BE2C (cell line): ENCODE results near the gene NEURL1.
"Not testable (repeated sequence)": the region's sequence is repeated elsewhere in the genome, so short reads cannot be mapped to it uniquely, and the experiment has no call there.

Experiments
- DNase-seq: peaks from one replicate; pipeline ENCODE4 v3.0.0-alpha.2; 2020
- H3K27me3 ChIP-seq: fragments of 250-450 bp; sonication (Bioruptor Pico); 2 replicates; pipeline ENCODE4 v1.5.1; 2020; ENCODE audit warnings: mild to moderate bottlenecking
- H3K36me3 ChIP-seq: fragments of 250-450 bp; sonication (Bioruptor Pico); 2 replicates; pipeline ENCODE4 v1.5.1; 2020; ENCODE audit warnings: mild to moderate bottlenecking
- H3K4me1 ChIP-seq: fragments of 250-450 bp; sonication (Bioruptor Pico); 2 replicates; pipeline ENCODE4 v1.5.1; 2020
- H3K4me3 ChIP-seq: 2 replicates; pipeline ENCODE4 v1.5.1; 2011; ENCODE audit warnings: low read depth, low read length
- H3K9me3 ChIP-seq: fragments of 250-450 bp; sonication (Bioruptor Pico); 2 replicates; pipeline ENCODE4 v1.5.1; 2020
- TF ChIP-seq, protein P1 (sequence below): IDR thresholded peaks from 2 replicates; pipeline ENCODE4 v1.5.1; 2012; ENCODE audit warnings: mild to moderate bottlenecking, low read depth, low read length

NEURL1 gene

GRCh38 chr10:103632247-103632642 lies 138.7 kb downstream of the NEURL1 start:
- no peaks in the 10 kb centered on the region for H3K4me1 ChIP-seq
- H3K9me3 ChIP-seq = no peaks in the 10 kb centered on the region
- TF ChIP-seq, protein P1, sequence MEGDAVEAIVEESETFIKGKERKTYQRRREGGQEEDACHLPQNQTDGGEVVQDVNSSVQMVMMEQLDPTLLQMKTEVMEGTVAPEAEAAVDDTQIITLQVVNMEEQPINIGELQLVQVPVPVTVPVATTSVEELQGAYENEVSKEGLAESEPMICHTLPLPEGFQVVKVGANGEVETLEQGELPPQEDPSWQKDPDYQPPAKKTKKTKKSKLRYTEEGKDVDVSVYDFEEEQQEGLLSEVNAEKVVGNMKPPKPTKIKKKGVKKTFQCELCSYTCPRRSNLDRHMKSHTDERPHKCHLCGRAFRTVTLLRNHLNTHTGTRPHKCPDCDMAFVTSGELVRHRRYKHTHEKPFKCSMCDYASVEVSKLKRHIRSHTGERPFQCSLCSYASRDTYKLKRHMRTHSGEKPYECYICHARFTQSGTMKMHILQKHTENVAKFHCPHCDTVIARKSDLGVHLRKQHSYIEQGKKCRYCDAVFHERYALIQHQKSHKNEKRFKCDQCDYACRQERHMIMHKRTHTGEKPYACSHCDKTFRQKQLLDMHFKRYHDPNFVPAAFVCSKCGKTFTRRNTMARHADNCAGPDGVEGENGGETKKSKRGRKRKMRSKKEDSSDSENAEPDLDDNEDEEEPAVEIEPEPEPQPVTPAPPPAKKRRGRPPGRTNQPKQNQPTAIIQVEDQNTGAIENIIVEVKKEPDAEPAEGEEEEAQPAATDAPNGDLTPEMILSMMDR = no peak
- H3K4me3 ChIP-seq = no peak overlapping the region
- H3K36me3 ChIP-seq = no peaks in the 10 kb centered on the region; the same call in 1 of the 2 replicates
- DNase-seq = no peak
- H3K27me3 ChIP-seq = no peaks in the 10 kb centered on the region

GRCh38 chr10:103632871-103633270 lies 139.4 kb downstream of the NEURL1 start:
- not testable (repeated sequence) for H3K4me1 ChIP-seq, DNase-seq, H3K36me3 ChIP-seq, H3K27me3 ChIP-seq, H3K9me3 ChIP-seq, H3K4me3 ChIP-seq

DNA sequence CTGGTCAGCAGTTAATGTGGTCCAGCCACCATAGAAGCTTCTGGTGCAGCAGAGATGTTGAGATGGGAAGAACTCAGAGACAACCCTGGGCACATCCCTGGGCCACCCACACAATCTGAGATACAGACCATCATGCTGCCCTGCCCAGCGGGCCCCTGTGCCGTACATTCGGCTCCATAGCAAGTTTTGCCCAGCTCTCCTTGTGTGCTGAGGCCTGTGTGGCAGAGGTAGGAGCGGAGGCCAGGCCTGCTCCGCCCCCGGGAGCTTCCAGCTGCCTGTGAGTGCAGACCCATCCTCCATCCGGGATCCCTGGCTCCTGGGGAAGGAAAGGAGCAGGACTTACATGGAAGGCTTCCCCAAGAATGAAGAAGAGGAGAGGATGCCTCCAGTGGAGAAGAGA lies 140.3 kb downstream of the NEURL1 start:
- Histone ChIP-seq H3K9me3 (no peaks in the 10 kb centered on the region), H3K36me3 (no peaks in the 10 kb centered on the region; the same call in 1 of the 2 replicates), H3K4me3 (no peak overlapping the region), H3K27me3 (no peaks in the 10 kb centered on the region), H3K4me1 (peaks cover 7% of the 10 kb centered on the region)
- DNase-seq = no peak
- TF ChIP-seq, protein P1 = no peak

DNA sequence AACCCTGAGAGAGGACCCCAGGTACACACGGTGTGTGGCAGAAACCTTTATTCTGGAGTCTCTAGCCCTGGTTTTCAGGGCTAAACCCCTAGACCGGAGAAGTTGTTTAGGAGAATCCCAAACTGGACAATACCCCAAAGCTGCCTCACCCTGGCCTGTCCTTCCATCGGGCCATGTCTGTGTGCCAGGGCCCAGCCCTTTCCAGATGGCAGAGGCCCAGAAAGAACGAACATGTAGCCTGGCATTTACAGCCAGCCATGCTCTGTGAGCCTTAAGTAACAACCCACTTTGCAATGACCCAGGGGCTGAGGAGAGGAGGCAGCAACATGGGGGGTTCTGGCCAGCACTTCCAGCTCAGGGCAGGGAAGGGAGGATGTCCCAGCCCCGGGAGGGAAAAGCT lies 142.1 kb downstream of the NEURL1 start:
- TF ChIP-seq, protein P1 = no peak
- DNase-seq = no peak
- H3K9me3 ChIP-seq = no peaks in the 10 kb centered on the region
- no peaks in the 10 kb centered on the region; the same call in 1 of the 2 replicates for H3K36me3 ChIP-seq
- no peaks in the 10 kb centered on the region for H3K27me3 ChIP-seq
- H3K4me1 ChIP-seq = peaks cover 7% of the 10 kb centered on the region
- H3K4me3 ChIP-seq = no peak overlapping the region

- Histone ChIP-seq H3K9me3 (no peaks in the 10 kb centered on the region), H3K4me1 (peaks cover 7% of the 10 kb centered on the region), H3K4me3 (no peak overlapping the region), H3K27me3 (no peaks in the 10 kb centered on the region), H3K36me3 (no peaks in the 10 kb centered on the region; the same call in 1 of the 2 replicates)
- TF ChIP-seq, protein P1 = no peak
- DNase-seq = no peak
These were observed 143.0 kb downstream of the NEURL1 start for GRCh38 chr10:103636492-103636891.

GRCh38 chr10:103637011-103637410 lies 143.5 kb downstream of the NEURL1 start:
- no peaks in the 10 kb centered on the region; the same call in 1 of the 2 replicates for H3K36me3 ChIP-seq
- H3K9me3 ChIP-seq = no peaks in the 10 kb centered on the region
- no peak overlapping the region for H3K4me3 ChIP-seq
- no peaks in the 10 kb centered on the region for H3K27me3 ChIP-seq
- TF ChIP-seq, protein P1 = no peak
- peaks cover 7% of the 10 kb centered on the region for H3K4me1 ChIP-seq
- no peak for DNase-seq
